NCI-H510A treated with DMSO at 0.1 percent for 48 hours (cell line): ENCODE data around the gene MRPL28.
"Not testable (repeated sequence)": the region's sequence is repeated elsewhere in the genome, so short reads cannot be mapped to it uniquely, and the experiment has no call there.

Experiments
- DNase-seq: peaks from one replicate; lab custom pipeline; 2025; lab: John Stamatoyannopoulos, UW

Gene MRPL28

GRCh38 chr16:339680-340079, 30.7 kb downstream of the MRPL28 start:
- DNase-seq, result no peak

GRCh38 chr16:337975-338575, 32.3 kb downstream of the MRPL28 start:
- DNase-seq, result no peak

GRCh38 chr16:337437-337836, 32.9 kb downstream of the MRPL28 start:
- no peak for DNase-seq

GRCh38 chr16:336269-336668, 34.1 kb downstream of the MRPL28 start:
- DNase-seq, result no peak

GRCh38 chr16:334861-335632, 35.3 kb downstream of the MRPL28 start:
- DNase-seq, result not testable (repeated sequence)

- not testable (repeated sequence) for DNase-seq
Observed at GRCh38 chr16:334164-334832, 36.0 kb downstream of the MRPL28 start.

- DNase-seq, result no peak
Observed at GRCh38 chr16:333406-334094, 36.8 kb downstream of the MRPL28 start.

- not testable (repeated sequence) for DNase-seq
Observed at GRCh38 chr16:331181-331814, 39.0 kb downstream of the MRPL28 start.

- no peak for DNase-seq
Observed at GRCh38 chr16:330741-331140, 39.6 kb downstream of the MRPL28 start.

- DNase-seq, result no peak
Observed at GRCh38 chr16:325375-326145, 44.8 kb downstream of the MRPL28 start.

GRCh38 chr16:324451-325334, 45.6 kb downstream of the MRPL28 start:
- DNase-seq, result no peak

GRCh38 chr16:324201-324450, 46.2 kb downstream of the MRPL28 start:
- DNase-seq, result no peak

- DNase-seq, result no peak
Observed at GRCh38 chr16:322476-323143, 47.7 kb downstream of the MRPL28 start.

- no peak for DNase-seq
Observed at GRCh38 chr16:321532-321931, 48.8 kb downstream of the MRPL28 start.

- DNase-seq, result no peak
Observed at GRCh38 chr16:320206-320605, 50.1 kb downstream of the MRPL28 start.

- DNase-seq, result no peak
Observed at GRCh38 chr16:318628-319027, 51.7 kb downstream of the MRPL28 start.

GRCh38 chr16:317583-317982, 52.8 kb downstream of the MRPL28 start:
- DNase-seq, result no peak
